Activated CD8-positive, alpha-beta T cell treated with anti-CD3 and anti-CD28 coated beads for 36 hours (primary cell): Measurements from ENCODE around the gene DLL1. TPM values are rescaled to one million over a fixed set of nuclear protein-coding genes. Genes with fewer than 3 reads are reported as not detected.

ENCODE experiments used
- ATAC-seq: fragments of 200-7000 bp; cut with Tn5 transposase; one replicate; pipeline ENCODE4 v1.10.0; 2021; ENCODE audit warnings: mild to moderate bottlenecking, moderate library complexity
- CTCF ChIA-PET: fragments of 350-600 bp; sonication (Branson Sonifier 250); formaldehyde crosslinking; loops from one replicate; lab custom pipeline; 2021; ENCODE audit warnings: antibody characterized with exemption; lab: Charles Lee
- POLR2A ChIA-PET: fragments of 350-600 bp; sonication (Branson Sonifier 250); formaldehyde crosslinking; loops from one replicate; lab custom pipeline; 2021; ENCODE audit warnings: antibody characterized with exemption; lab: Charles Lee
- DNase-seq: peaks from one replicate; pipeline ENCODE4 v3.0.0-alpha.2; 2020
- H3K27ac Mint-ChIP-seq: one replicate; pipeline ENCODE4 v1.8.0; 2021; ENCODE audit warnings: mild to moderate bottlenecking, mixed read lengths
- H3K27me3 Mint-ChIP-seq: one replicate; pipeline ENCODE4 v1.8.0; 2021; ENCODE audit warnings: mixed read lengths
- H3K36me3 Mint-ChIP-seq: one replicate; pipeline ENCODE4 v1.8.0; 2021; ENCODE audit warnings: low read depth, mixed read lengths
- H3K4me1 Mint-ChIP-seq: one replicate; pipeline ENCODE4 v1.8.0; 2021; ENCODE audit warnings: low read depth, mixed read lengths
- H3K4me3 Mint-ChIP-seq: one replicate; pipeline ENCODE4 v1.8.0; 2021; ENCODE audit warnings: mild to moderate bottlenecking, moderate library complexity, mixed read lengths
- H3K9me3 Mint-ChIP-seq: one replicate; pipeline ENCODE4 v1.8.0; 2021; ENCODE audit warnings: mixed read lengths
- intact Hi-C: fragments of 100-400 bp; cut with micrococcal nuclease; formaldehyde crosslinking; loops from one replicate; pipeline ENCODE4 v1.10.0; 2022
- total RNA-seq, 2 experiments: library from RNA; stranded (reverse); gene quantifications; one replicate each; pipeline ENCODE4 v1.2.3, GENCODE V29; 2021
- TF ChIP-seq, protein P1 (sequence below): fragments of 200-600 bp; IDR thresholded peaks from one replicate; pipeline ENCODE4 v1.8.0; 2022; ENCODE audit warnings: antibody characterized with exemption, mild to moderate bottlenecking

Gene DLL1
- total RNA-seq, 2 experiments from 2014 or later, result 1.9 to 2.4 TPM

DNA sequence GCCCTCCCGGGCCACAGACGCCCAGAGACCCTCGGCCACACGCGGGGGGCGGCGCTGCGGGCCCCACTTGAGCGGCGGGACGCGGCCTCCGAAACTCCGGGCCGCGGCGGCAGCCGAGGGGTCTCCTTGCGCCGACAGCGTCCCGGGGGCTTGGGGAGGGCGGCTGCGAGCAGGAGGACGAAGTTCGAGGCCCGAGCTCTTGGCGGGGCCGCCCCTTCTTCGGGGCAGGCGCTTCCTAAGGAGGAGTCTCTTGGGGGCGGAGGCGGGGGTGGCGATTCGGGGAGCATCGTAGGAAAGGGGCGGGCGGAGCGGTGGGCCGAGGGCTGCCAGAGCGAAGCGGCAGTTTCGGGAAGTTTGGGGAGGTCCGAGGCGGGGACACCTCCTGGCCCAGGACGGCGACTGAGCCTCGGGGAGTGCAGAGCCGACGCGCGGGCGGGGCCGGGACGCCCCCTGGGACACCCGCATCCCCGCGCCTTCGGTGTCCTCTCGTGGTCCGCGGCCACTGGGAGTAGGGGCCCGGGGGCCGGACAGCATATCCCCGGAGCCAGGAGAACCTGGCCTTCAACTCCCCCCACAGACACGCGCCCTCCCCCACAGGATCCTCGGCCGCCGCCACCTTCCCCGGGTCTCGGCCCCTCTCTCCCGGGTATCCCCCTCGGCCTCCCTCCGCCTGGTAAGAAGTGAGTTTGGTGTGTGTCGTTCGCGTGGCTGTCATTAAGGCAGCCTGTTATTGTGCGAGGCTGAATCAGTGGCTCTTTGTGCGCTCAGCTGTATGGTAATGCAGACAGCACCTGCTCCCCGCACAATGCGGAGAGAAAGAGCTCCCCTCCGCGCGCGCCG lies 613 bp upstream of the DLL1 start:
- peaks cover 2% of the 10 kb centered on the region for H3K36me3 Mint-ChIP-seq
- ChIA-PET POLR2A (interaction anchor here (0.8 to 2.4 kb wide), 8 partner anchors 9 to 541 kb away, joined by 3 to 7 read pairs (median 4); no protein-coding TSS in a partner anchor), CTCF (interaction anchor here (1.2 to 3.2 kb wide), 4 partner anchors 17 to 502 kb away, joined by 3 to 17 read pairs (median 6); no protein-coding TSS in a partner anchor)
- H3K4me1 Mint-ChIP-seq, result peaks cover 40% of the 10 kb centered on the region
- peak overlapping the region; percentile 73 for H3K4me3 Mint-ChIP-seq
- H3K9me3 Mint-ChIP-seq, result no peaks in the 10 kb centered on the region
- DNase-seq, result peak; percentile 68
- intact Hi-C loops, result loop anchor here (5.0 kb wide), 2 partner anchors 299 to 339 kb away; no protein-coding TSS in a partner anchor
- peak; percentile 50 for ATAC-seq
- TF ChIP-seq, protein P1, sequence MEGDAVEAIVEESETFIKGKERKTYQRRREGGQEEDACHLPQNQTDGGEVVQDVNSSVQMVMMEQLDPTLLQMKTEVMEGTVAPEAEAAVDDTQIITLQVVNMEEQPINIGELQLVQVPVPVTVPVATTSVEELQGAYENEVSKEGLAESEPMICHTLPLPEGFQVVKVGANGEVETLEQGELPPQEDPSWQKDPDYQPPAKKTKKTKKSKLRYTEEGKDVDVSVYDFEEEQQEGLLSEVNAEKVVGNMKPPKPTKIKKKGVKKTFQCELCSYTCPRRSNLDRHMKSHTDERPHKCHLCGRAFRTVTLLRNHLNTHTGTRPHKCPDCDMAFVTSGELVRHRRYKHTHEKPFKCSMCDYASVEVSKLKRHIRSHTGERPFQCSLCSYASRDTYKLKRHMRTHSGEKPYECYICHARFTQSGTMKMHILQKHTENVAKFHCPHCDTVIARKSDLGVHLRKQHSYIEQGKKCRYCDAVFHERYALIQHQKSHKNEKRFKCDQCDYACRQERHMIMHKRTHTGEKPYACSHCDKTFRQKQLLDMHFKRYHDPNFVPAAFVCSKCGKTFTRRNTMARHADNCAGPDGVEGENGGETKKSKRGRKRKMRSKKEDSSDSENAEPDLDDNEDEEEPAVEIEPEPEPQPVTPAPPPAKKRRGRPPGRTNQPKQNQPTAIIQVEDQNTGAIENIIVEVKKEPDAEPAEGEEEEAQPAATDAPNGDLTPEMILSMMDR, result no peak
- peaks cover 41% of the 10 kb centered on the region for H3K27me3 Mint-ChIP-seq
- H3K27ac Mint-ChIP-seq, result no peak overlapping the region

DNA sequence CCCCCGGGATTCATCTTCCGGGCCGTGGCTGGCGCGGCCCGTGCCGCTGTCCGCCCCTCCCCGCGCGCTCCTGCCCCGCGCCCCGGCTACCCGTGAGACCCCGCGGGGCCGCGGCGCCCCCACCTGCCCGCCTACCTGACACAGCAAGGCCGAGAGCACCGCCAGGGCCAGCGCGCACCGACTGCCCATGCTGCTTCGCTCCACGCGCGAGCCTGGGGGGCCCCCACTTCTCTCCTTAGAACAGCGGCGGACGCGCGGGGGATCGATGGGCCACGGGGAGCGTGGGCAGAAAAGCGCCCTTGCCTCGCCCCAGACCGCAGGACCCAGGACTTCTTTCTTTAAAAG lies 955 bp downstream of the DLL1 start:
- Mint-ChIP-seq H3K4me3 (peak overlapping the region; percentile 74), H3K27ac (no peak overlapping the region), H3K27me3 (peaks cover 36% of the 10 kb centered on the region), H3K36me3 (peaks cover 2% of the 10 kb centered on the region), H3K4me1 (peaks cover 37% of the 10 kb centered on the region), H3K9me3 (no peaks in the 10 kb centered on the region)
- DNase-seq (no peak), ATAC-seq (peak; percentile 1)
- TF ChIP-seq, protein P1, result no peak
- ChIA-PET POLR2A (no interaction called here), CTCF (interaction anchor here (3.2 kb wide), 1 partner anchor 458 kb away, joined by 17 read pairs; no protein-coding TSS in a partner anchor)
- intact Hi-C loops, result loop anchor here (5.0 kb wide), 2 partner anchors 298 to 338 kb away; no protein-coding TSS in a partner anchor

DNA sequence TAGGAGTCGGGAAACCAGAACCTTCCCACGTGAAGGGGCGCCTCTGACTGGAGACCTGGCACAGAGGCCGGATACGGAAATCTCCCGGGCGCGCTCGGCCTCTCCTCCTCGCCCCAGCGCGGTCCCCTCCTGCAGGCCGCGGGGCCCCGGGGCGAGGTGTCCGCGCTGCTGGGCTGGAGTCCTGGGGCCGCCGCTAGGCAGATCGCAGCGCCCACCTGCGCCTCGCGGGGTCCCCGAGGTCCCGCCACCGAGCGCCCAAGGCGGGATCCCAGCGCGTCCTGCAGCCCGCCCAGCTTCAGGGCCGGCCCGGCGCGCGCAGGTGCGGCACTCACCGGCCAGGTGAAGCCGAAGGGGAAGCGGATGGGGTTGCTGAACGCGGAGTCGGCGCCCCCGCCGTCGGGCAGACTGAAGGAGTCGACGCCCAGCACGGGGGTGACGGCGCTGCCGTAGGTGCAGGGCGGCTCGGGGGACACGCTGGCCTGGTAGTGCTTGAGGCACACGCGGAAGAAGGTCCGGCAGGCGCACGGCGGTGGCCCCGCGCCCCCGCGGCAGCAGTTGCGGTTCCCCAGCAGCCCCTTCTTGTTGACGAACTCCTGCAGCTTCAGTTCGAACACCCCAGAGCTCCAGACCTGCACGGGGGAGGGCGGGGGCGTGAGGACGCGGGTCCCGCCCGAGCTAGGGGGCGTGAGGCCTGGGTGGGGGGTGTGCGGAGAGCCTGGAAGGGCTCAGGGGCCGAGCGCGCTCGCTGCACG lies 1.5 kb downstream of the DLL1 start:
- H3K27ac Mint-ChIP-seq, result peak overlapping the region; percentile 78
- peak; percentile 44 for DNase-seq

GRCh38 chr6:170288852-170289179 lies 2.1 kb downstream of the DLL1 start:
- Mint-ChIP-seq H3K4me3 (peak overlapping the region; percentile 79), H3K27ac (peak overlapping the region; percentile 78), H3K4me1 (peaks cover 28% of the 10 kb centered on the region), H3K36me3 (peaks cover 2% of the 10 kb centered on the region), H3K9me3 (no peaks in the 10 kb centered on the region), H3K27me3 (peaks cover 25% of the 10 kb centered on the region)
- TF ChIP-seq, protein P1, result no peak
- ChIA-PET POLR2A (interaction anchor here (0.8 to 1.3 kb wide), 3 partner anchors 10 to 295 kb away, joined by 3 to 4 read pairs (median 3); no protein-coding TSS in a partner anchor), CTCF (no interaction called here)
- peak; percentile 19 for ATAC-seq
- DNase-seq, result no peak
- intact Hi-C loops, result no loop called here

More for the DNA sequence above, 1.5 kb downstream of the DLL1 start:
- TF ChIP-seq, protein P1, result no peak
- ATAC-seq, result peak; percentile 21
- Mint-ChIP-seq H3K36me3 (peaks cover 2% of the 10 kb centered on the region), H3K4me3 (peak overlapping the region; percentile 79), H3K4me1 (peaks cover 32% of the 10 kb centered on the region), H3K27me3 (peaks cover 30% of the 10 kb centered on the region), H3K9me3 (no peaks in the 10 kb centered on the region)
- CTCF ChIA-PET, result no interaction called here
- intact Hi-C loops, result no loop called here
- POLR2A ChIA-PET, result interaction anchor here (0.8 to 1.3 kb wide), 2 partner anchors 10 to 17 kb away, joined by 3 to 4 read pairs; no protein-coding TSS in a partner anchor
